Activated B cell treated with CpG ODN at 0.5 μM for 24 hours (primary cell): ENCODE results near the gene SCAMP5. TPM values are rescaled to one million over a fixed set of nuclear protein-coding genes. Genes with fewer than 3 reads are reported as not detected.
A peak's percentile ranks its signal among the peaks of the same experiment; 100 is the strongest.

Experiments used
- ATAC-seq: fragments of 200-7000 bp; cut with Tn5 transposase; one replicate; pipeline ENCODE4 v1.10.0; 2021; ENCODE audit warnings: low read depth, mild to moderate bottlenecking, moderate library complexity
- CTCF ChIA-PET: fragments of 350-600 bp; sonication (Branson Sonifier 250); formaldehyde crosslinking; loops from one replicate; lab custom pipeline; 2021; ENCODE audit warnings: antibody characterized with exemption; lab: Charles Lee
- POLR2A ChIA-PET: fragments of 350-600 bp; sonication (Branson Sonifier 250); formaldehyde crosslinking; loops from one replicate; lab custom pipeline; 2021; ENCODE audit warnings: antibody characterized with exemption; lab: Charles Lee
- DNase-seq: peaks from one replicate; pipeline ENCODE4 v3.0.0; 2022
- H3K27ac Mint-ChIP-seq: one replicate; pipeline ENCODE4 v1.8.0; 2020; ENCODE audit warnings: mixed read lengths
- H3K27me3 Mint-ChIP-seq: one replicate; pipeline ENCODE4 v1.8.0; 2021; ENCODE audit warnings: mixed read lengths
- H3K36me3 Mint-ChIP-seq: one replicate; pipeline ENCODE4 v1.8.0; 2021; ENCODE audit warnings: low read depth, mixed read lengths
- H3K4me1 Mint-ChIP-seq: one replicate; pipeline ENCODE4 v1.8.0; 2021; ENCODE audit warnings: mixed read lengths
- H3K4me3 Mint-ChIP-seq: one replicate; pipeline ENCODE4 v1.8.0; 2020; ENCODE audit warnings: mild to moderate bottlenecking, mixed read lengths
- H3K9me3 Mint-ChIP-seq: one replicate; pipeline ENCODE4 v1.8.0; 2020; ENCODE audit warnings: mixed read lengths
- CTCF ChIP-seq: fragments of 200-600 bp; IDR thresholded peaks from one replicate; pipeline ENCODE4 v1.8.0; 2022; ENCODE audit warnings: antibody characterized with exemption, mild to moderate bottlenecking
- intact Hi-C: fragments of 100-400 bp; cut with micrococcal nuclease; formaldehyde crosslinking; loops from one replicate; pipeline ENCODE4 v1.15.1; 2024
- total RNA-seq: library from RNA; stranded (reverse); gene quantifications from 2 replicates; pipeline ENCODE4 v1.2.3, GENCODE V29; 2022

The SCAMP5 gene
- total RNA-seq, 1 donor from 2014 or later, result 0.62 TPM

- Mint-ChIP-seq H3K36me3 (no peaks in the 10 kb centered on the region), H3K4me3 (peak overlapping the region; percentile 19), H3K27ac (no peak overlapping the region), H3K27me3 (peaks cover 18% of the 10 kb centered on the region), H3K4me1 (peaks cover 37% of the 10 kb centered on the region), H3K9me3 (no peaks in the 10 kb centered on the region)
- no peak for TF ChIP-seq CTCF
- POLR2A ChIA-PET, result interaction anchor here (0.9 kb wide), 1 partner anchor 110 kb away, joined by 4 read pairs; no protein-coding TSS in a partner anchor
- CTCF ChIA-PET, result interaction anchor here (1.5 to 1.6 kb wide), 2 partner anchors 187 to 323 kb away, joined by 3 read pairs; no protein-coding TSS in a partner anchor
- ATAC-seq (no peak), DNase-seq (no peak)
- intact Hi-C loops, result loop anchor here (5.0 kb wide), 2 partner anchors 52 to 828 kb away; no protein-coding TSS in a partner anchor
These were observed 40.3 kb upstream of the SCAMP5 start for GRCh38 chr15:74955017-74955416.

DNA sequence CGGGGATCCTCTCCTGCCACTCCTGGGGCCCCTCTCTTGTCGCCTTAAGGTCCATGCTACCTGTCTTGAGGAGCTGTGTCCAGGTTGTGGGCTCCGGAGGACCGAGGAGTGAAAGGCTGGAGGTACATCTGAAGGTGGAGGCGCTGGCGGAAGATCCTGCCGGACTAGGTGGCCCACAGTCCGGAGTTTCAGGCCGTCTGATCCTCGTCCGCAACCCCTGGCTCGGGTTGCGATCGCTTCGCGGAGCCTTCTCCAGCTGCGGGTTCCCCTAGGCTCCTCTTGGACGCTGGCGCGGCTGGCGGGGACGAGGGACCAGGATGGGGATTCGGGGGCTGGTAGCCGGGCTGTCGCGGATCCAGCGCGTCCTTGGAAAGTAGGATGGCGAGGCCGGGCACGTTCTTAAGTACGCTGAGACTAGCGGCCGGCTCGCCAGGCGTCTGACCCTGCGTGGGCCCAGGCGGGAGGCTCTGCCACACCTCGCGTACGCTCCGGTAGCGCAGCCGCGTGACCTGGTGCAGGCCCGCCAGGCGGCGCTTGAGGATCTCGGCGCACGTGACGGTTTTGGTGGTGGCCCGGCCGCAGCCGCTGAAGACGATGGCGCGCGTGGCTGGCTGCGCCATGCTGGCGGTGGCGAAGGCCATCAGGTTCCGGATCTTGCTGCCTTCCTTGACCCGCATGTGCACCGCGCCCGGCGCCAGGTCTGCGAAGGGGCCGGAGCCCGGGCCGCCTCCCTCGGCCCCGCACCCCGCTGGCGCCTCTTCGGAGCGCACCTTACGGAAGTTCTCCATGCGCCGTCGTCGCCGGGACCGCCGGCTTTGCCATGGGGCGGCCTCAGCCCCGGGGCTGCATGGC, 39.3 kb upstream of the SCAMP5 start:
- Mint-ChIP-seq H3K9me3 (no peaks in the 10 kb centered on the region), H3K27me3 (peaks cover 23% of the 10 kb centered on the region), H3K4me1 (peaks cover 34% of the 10 kb centered on the region), H3K4me3 (peak overlapping the region; percentile 63), H3K36me3 (no peaks in the 10 kb centered on the region), H3K27ac (no peak overlapping the region)
- DNase-seq (peak; percentile 69), ATAC-seq (peak; percentile 66)
- ChIA-PET CTCF (interaction anchor here (0.9 to 1.6 kb wide), 5 partner anchors 22 to 583 kb away, joined by 3 to 7 read pairs (median 4); no protein-coding TSS in a partner anchor), POLR2A (interaction anchor here (0.6 to 2.3 kb wide), 7 partner anchors 14 to 179 kb away, joined by 3 to 11 read pairs (median 6); partner anchors contain the start of genes COX5A and PPCDC)
- TF ChIP-seq CTCF, result no peak
- intact Hi-C loops, result loop anchor here (1.0 to 5.0 kb wide), 5 partner anchors 17 to 829 kb away; partner anchors contain the start of genes COX5A and PPCDC

- ChIA-PET POLR2A (interaction anchor here (0.6 to 2.3 kb wide), 17 partner anchors 14 to 569 kb away, joined by 3 to 11 read pairs (median 4); partner anchors contain the start of genes COX5A, MAN2C1 and PPCDC), CTCF (interaction anchor here (0.7 to 1.6 kb wide), 11 partner anchors 22 to 839 kb away, joined by 3 to 7 read pairs (median 3); partner anchors contain the start of gene SCAMP5)
- H3K4me3 Mint-ChIP-seq, result peak within 1 kb of the TSS; percentile 79
- intact Hi-C loops, result loop anchor here (1.0 to 5.0 kb wide), 5 partner anchors 18 to 830 kb away; partner anchors contain the start of genes COX5A and PPCDC
- TF ChIP-seq CTCF, result no peak
- no peaks in the 10 kb centered on the region for H3K36me3 Mint-ChIP-seq
- peaks cover 29% of the 10 kb centered on the region for H3K27me3 Mint-ChIP-seq
- H3K4me1 Mint-ChIP-seq, result peaks cover 34% of the 10 kb centered on the region
- no peak within 1 kb of the TSS for H3K27ac Mint-ChIP-seq
- no peaks in the 10 kb centered on the region for H3K9me3 Mint-ChIP-seq
- peak; percentile 93 for ATAC-seq
- DNase-seq, result peak; percentile 73
These were observed 38.5 kb upstream of the SCAMP5 start, which contains the start of gene RPP25 for GRCh38 chr15:74956648-74957475. Gene RPP25, minus strand, starts transcription at chr15:74956772. Its CDS starts 189 bp downstream, at chr15:74956583.

- H3K9me3 Mint-ChIP-seq, result no peaks in the 10 kb centered on the region
- DNase-seq (no peak), ATAC-seq (no peak)
- H3K36me3 Mint-ChIP-seq, result no peaks in the 10 kb centered on the region
- no peak overlapping the region for H3K27ac Mint-ChIP-seq
- intact Hi-C loops, result loop anchor here (2.0 to 5.0 kb wide), 4 partner anchors 19 to 830 kb away; partner anchors contain the start of genes COX5A and PPCDC
- peak overlapping the region; percentile 79 for H3K4me3 Mint-ChIP-seq
- peaks cover 34% of the 10 kb centered on the region for H3K4me1 Mint-ChIP-seq
- ChIA-PET CTCF (interaction anchor here (0.9 to 1.6 kb wide), 8 partner anchors 23 to 585 kb away, joined by 3 to 4 read pairs (median 3); partner anchors contain the start of gene SCAMP5), POLR2A (interaction anchor here (0.6 to 2.3 kb wide), 12 partner anchors 13 to 569 kb away, joined by 3 to 11 read pairs (median 4); partner anchors contain the start of genes COX5A and PPCDC)
- peaks cover 29% of the 10 kb centered on the region for H3K27me3 Mint-ChIP-seq
- no peak for TF ChIP-seq CTCF
These were observed 37.8 kb upstream of the SCAMP5 start for GRCh38 chr15:74957476-74958035.
